SH-SY5Y (cell line): Measurements from ENCODE around the gene COL9A3.

ENCODE experiments used
- GATA2 ChIP-seq: IDR thresholded peaks from 2 replicates; pipeline ENCODE4 v1.6.1; 2011; ENCODE audit warnings: mild to moderate bottlenecking, low read depth, low read length
- GATA3 ChIP-seq: IDR thresholded peaks from 2 replicates; pipeline ENCODE4 v1.6.1; 2011; ENCODE audit warnings: low read depth, mild to moderate bottlenecking, low read length, moderate library complexity

GRCh38 chr20:62873280-62873679 lies 56.4 kb downstream of the COL9A3 start:
- TF ChIP-seq GATA2: no peak
- no peak for TF ChIP-seq GATA3
